Lung (tissue), 12 donors: Measurements from ENCODE around the gene BCL2L11. TPM values are rescaled to one million over a fixed set of nuclear protein-coding genes. Genes with fewer than 3 reads are reported as not detected.

Source experiments
- ATAC-seq: fragments of 200-7000 bp; cut with Tn5 transposase; one replicate; pipeline ENCODE4 v1.9.1; 2020; ENCODE audit warnings: moderate number of reproducible peaks; ENCODE audit not compliant: insufficient read depth, low FRiP score
- DNase-seq, 3 donors: peaks; one replicate each; pipeline ENCODE4 v3.0.0-alpha.2; 2013 to 2017
- H3K27ac ChIP-seq, 2 donors: one replicate each; pipeline ENCODE4 v1.5.1; 2013; ENCODE audit warnings: mild to moderate bottlenecking in 2 of 2, moderate library complexity in 2 of 2, control low read depth in 1 of 2, inconsistent platforms in 1 of 2, low read depth in 1 of 2, low read length in 1 of 2
- H3K27me3 ChIP-seq, 3 donors: one replicate each; pipeline ENCODE4 v1.5.1; 2013; ENCODE audit warnings: low read length in 2 of 3; ENCODE audit not compliant: control insufficient read depth in 3 of 3, insufficient read depth in 3 of 3
- H3K36me3 ChIP-seq, 4 donors: one replicate each; pipeline ENCODE4 v1.5.1; 2013; ENCODE audit warnings: low read length in 4 of 4, mild to moderate bottlenecking in 1 of 4, moderate library complexity in 1 of 4; ENCODE audit not compliant: control insufficient read depth in 4 of 4, insufficient read depth in 4 of 4
- H3K4me1 ChIP-seq, 5 donors: one replicate each; pipeline ENCODE4 v1.5.1; 2013; ENCODE audit warnings: low read length in 5 of 5, mild to moderate bottlenecking in 2 of 5, moderate library complexity in 1 of 5; ENCODE audit not compliant: control insufficient read depth in 5 of 5, insufficient read depth in 5 of 5
- H3K4me3 ChIP-seq: one replicate; pipeline ENCODE4 v1.5.1; 2013; ENCODE audit warnings: mild to moderate bottlenecking, control low read depth, moderate library complexity
- H3K9ac ChIP-seq, 2 donors: one replicate each; pipeline ENCODE4 v1.5.1; 2013; ENCODE audit warnings: low read length in 2 of 2, control low read depth in 1 of 2; ENCODE audit not compliant: insufficient read depth in 1 of 2
- H3K9me3 ChIP-seq, 4 donors: one replicate each; pipeline ENCODE4 v1.5.1; 2013; ENCODE audit warnings: low read length in 3 of 4, mild to moderate bottlenecking in 1 of 4, moderate library complexity in 1 of 4; ENCODE audit not compliant: control insufficient read depth in 4 of 4, insufficient read depth in 3 of 4
- CTCF ChIP-seq: IDR thresholded peaks from 2 replicates; pipeline ENCODE4 v1.5.1; 2012; ENCODE audit warnings: mild to moderate bottlenecking; ENCODE audit errors: control extremely low read depth, extremely low read depth
- WGBS, 2 donors: extraction: QIAGEN DNeasy Blood & Tissue Kit; methylation state at CpG; one replicate each; pipeline ENCODE4 v1.1.7; 2013; 5-methylcytosine and 5-hydroxymethylcytosine counted together
- polyA plus RNA-seq, 2 donors: library from polyadenylated mRNA; stranded (reverse); fragments of 200-250 nt; gene quantifications; one replicate each; pipeline ENCODE4 v1.2.1, GENCODE V29; 2013
- total RNA-seq, 2 donors: library from RNA; depleted of rRNA in 1 of 2; stranded (reverse); fragments of >200 nt in 1 of 2; gene quantifications; one replicate each; pipeline ENCODE4 v1.2.1, GENCODE V29; 2014 to 2021
- donor health status: control.
- donor health status: control.
- donor health status: Bipolar disorder and iron deficiency.
- donor health status: healthy.
- donor health status: DM: yes; HTN: yes; CAD: no.

Gene BCL2L11
- total and polyA plus RNA-seq, 4 donors = 3.8 to 24.2 (median 12.6) TPM

DNA sequence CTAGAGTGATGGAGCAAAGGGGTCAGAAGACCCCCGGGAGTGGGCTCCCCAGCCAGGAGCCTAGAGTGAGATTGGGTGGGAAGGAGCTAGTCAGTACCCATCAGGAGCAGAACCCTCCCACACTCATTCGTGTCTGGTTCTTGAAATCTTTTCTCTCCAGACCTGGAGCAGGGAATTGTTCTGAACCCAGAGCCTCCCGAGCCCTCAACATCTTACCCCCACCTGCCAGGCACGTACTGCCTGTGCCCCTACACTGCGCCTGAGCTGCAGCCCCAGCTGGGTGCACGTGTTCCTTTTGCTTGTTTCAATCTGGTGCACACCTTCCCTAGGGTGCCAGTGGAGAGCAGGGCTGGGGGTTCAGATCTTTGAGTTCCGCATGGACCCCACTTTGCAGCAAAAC lies 52.6 kb downstream of the BCL2L11 start:
- no peak overlapping the region for H3K9ac ChIP-seq
- H3K27ac ChIP-seq = no peak overlapping the region
- no peak for ATAC-seq
- H3K9me3 ChIP-seq = no peaks in the 10 kb centered on the region
- WGBS, 2 donors = 95 to 96% methylated on average over 7 of the region's 7 CpGs
- H3K4me1 ChIP-seq = peaks cover 0 to 3% (median 0%) of the 10 kb centered on the region in 5 donors
- no peaks in the 10 kb centered on the region for H3K36me3 ChIP-seq
- H3K4me3 ChIP-seq = no peak overlapping the region
- TF ChIP-seq CTCF = no peak
- H3K27me3 ChIP-seq = no peaks in the 10 kb centered on the region
- no peak for DNase-seq

DNA sequence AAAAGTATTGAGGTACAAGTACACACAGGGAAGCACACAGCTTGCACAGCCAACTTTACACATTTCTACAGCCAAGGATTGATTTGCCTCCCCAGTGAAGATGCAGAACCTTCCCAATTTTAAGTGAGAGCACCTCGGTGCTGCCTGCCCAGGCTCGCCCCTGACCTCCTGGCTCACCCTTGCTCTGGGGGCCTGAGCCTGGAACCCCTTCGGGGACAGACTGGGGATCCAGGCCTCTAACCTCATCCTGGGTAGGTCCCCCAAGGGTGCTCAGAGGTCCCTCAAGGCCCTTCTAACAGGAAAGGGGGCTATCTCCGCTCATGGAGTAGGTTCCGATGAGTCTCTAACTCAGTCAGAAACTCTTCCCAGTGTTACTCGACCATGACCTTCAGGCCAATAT lies 53.1 kb downstream of the BCL2L11 start:
- no peaks in the 10 kb centered on the region for H3K27me3 ChIP-seq
- ATAC-seq (no peak), DNase-seq (no peak)
- no peaks in the 10 kb centered on the region for H3K4me1 ChIP-seq
- no peak for TF ChIP-seq CTCF
- no peaks in the 10 kb centered on the region for H3K36me3 ChIP-seq
- no peak overlapping the region for H3K27ac ChIP-seq
- no peak overlapping the region for H3K9ac ChIP-seq
- 94 to 97% methylated on average over 6 of the region's 6 CpGs for WGBS, 2 donors
- H3K9me3 ChIP-seq = no peaks in the 10 kb centered on the region
- H3K4me3 ChIP-seq = no peak overlapping the region

DNA sequence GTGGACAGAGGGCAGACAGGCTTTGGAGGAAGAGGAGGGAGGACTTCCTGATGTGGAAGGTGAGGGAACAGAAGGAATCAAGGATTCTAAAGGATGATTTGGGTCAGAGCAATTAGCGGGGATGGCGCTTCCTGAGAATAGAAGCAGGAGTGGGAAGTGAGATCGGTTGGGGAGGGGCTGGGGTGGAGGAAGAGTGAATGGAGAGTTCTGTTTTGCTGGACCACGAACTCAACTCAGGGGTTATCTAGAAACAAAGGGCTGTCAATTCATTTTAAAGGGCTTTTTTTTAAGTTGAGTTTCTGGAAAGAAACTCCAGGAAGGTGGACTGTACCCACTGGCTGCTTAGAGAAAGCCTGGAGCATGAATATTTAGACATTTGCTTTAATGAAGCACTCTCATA lies 54.9 kb downstream of the BCL2L11 start:
- Histone ChIP-seq H3K27ac (no peak overlapping the region), H3K36me3 (no peaks in the 10 kb centered on the region), H3K9me3 (no peaks in the 10 kb centered on the region), H3K4me3 (no peak overlapping the region), H3K4me1 (no peaks in the 10 kb centered on the region), H3K27me3 (no peaks in the 10 kb centered on the region), H3K9ac (no peak overlapping the region)
- DNase-seq = no peak
- ATAC-seq = no peak
- TF ChIP-seq CTCF = no peak
- WGBS, 2 donors = 69 to 81% methylated on average over 4 of the region's 4 CpGs

- Histone ChIP-seq H3K27me3 (no peaks in the 10 kb centered on the region), H3K9me3 (no peaks in the 10 kb centered on the region), H3K4me1 (no peaks in the 10 kb centered on the region), H3K36me3 (no peaks in the 10 kb centered on the region), H3K9ac (no peak overlapping the region), H3K4me3 (no peak overlapping the region), H3K27ac (no peak overlapping the region)
- no peak for DNase-seq
- WGBS, 2 donors = 90 to 93% methylated on average over 7 of the region's 7 CpGs
- no peak for ATAC-seq
- TF ChIP-seq CTCF = no peak
These were observed 55.7 kb downstream of the BCL2L11 start for GRCh38 chr2:111176388-111176787.
